HG02840 (cell line): ENCODE data around the gene ESYT2.
A peak's percentile ranks its signal among the peaks of the same experiment; 100 is the strongest.
"Not testable (repeated sequence)": the region's sequence is repeated elsewhere in the genome, so short reads cannot be mapped to it uniquely, and the experiment has no call there.

Experiments
- ATAC-seq: cut with Tn5 transposase; IDR thresholded peaks from one replicate; pipeline ENCODE4 v1.9.1; 2021; ENCODE audit warnings: mild to moderate bottlenecking, moderate library complexity, moderate number of reproducible peaks; ENCODE audit not compliant: unreplicated experiment, low FRiP score

The ESYT2 gene

GRCh38 chr7:158829342-158830210 lies at the start of gene ESYT2:
ESYT2 (minus strand) TSS chr7:158829509; CDS start chr7:158829418, 91 bp downstream.
- peak; percentile 84 for ATAC-seq

- ATAC-seq = not testable (repeated sequence)
Measured at GRCh38 chr7:158878151-158879079, 49.1 kb upstream of the ESYT2 start.

- no peak for ATAC-seq
Measured at GRCh38 chr7:158876984-158877383, 47.7 kb upstream of the ESYT2 start.

- ATAC-seq = no peak
Measured at GRCh38 chr7:158869876-158870275, 40.6 kb upstream of the ESYT2 start.

GRCh38 chr7:158868764-158869410 lies 39.6 kb upstream of the ESYT2 start:
- no peak for ATAC-seq

- ATAC-seq = no peak
Measured at GRCh38 chr7:158867214-158867984, 38.1 kb upstream of the ESYT2 start.

- no peak for ATAC-seq
Measured at GRCh38 chr7:158865977-158866376, 36.7 kb upstream of the ESYT2 start.

- no peak for ATAC-seq
Measured at GRCh38 chr7:158865462-158865922, 36.2 kb upstream of the ESYT2 start.

GRCh38 chr7:158864833-158865232 lies 35.5 kb upstream of the ESYT2 start:
- no peak for ATAC-seq

- no peak for ATAC-seq
Measured at GRCh38 chr7:158864507-158864820, 35.2 kb upstream of the ESYT2 start.

GRCh38 chr7:158863611-158864506 lies 34.5 kb upstream of the ESYT2 start:
- no peak for ATAC-seq

GRCh38 chr7:158862985-158863610 lies 33.8 kb upstream of the ESYT2 start:
- peak; percentile 49 for ATAC-seq

GRCh38 chr7:158861936-158862704 lies 32.8 kb upstream of the ESYT2 start:
- ATAC-seq = no peak

GRCh38 chr7:158861004-158861787 lies 31.9 kb upstream of the ESYT2 start:
- no peak for ATAC-seq

- no peak for ATAC-seq
Measured at GRCh38 chr7:158860394-158860793, 31.1 kb upstream of the ESYT2 start.

GRCh38 chr7:158858592-158859503 lies 29.5 kb upstream of the ESYT2 start:
- no peak for ATAC-seq
